Stimulated activated CD8-positive, alpha-beta memory T cell treated with anti-CD3 and anti-CD28 coated beads, Interleukin-12 subunit alpha, Interleukin-12 subunit beta, amount 100 ng/mL, for 24 hours (primary cell): ENCODE data around the gene ADAMTSL4.
"Not testable (repeated sequence)": the region's sequence is repeated elsewhere in the genome, so short reads cannot be mapped to it uniquely, and the experiment has no call there.

Experiments used
- DNase-seq: peaks from one replicate; pipeline ENCODE4 v3.0.0-alpha.2; 2020; ENCODE audit errors: extremely low read depth

Gene ADAMTSL4

DNA sequence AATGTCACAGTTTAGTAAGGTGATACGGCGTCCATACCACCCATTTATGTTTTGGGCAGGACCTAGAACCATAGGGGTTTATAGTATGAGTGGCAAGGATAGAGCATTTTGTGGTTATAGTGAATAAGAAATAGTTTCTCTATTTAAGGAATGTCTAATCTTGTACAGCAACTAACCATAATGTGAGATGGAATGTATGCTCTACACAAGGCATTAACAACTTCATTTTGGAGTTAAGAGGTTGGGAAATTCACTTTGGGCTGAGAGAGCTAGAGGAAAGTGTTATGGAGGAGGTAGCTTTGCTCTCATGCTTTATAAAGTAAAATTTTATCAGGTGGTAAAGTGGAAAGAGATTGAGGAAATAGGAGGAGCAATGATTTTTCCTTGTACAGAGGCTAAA lies 33.2 kb downstream of the ADAMTSL4 start:
- no peak for DNase-seq

DNA sequence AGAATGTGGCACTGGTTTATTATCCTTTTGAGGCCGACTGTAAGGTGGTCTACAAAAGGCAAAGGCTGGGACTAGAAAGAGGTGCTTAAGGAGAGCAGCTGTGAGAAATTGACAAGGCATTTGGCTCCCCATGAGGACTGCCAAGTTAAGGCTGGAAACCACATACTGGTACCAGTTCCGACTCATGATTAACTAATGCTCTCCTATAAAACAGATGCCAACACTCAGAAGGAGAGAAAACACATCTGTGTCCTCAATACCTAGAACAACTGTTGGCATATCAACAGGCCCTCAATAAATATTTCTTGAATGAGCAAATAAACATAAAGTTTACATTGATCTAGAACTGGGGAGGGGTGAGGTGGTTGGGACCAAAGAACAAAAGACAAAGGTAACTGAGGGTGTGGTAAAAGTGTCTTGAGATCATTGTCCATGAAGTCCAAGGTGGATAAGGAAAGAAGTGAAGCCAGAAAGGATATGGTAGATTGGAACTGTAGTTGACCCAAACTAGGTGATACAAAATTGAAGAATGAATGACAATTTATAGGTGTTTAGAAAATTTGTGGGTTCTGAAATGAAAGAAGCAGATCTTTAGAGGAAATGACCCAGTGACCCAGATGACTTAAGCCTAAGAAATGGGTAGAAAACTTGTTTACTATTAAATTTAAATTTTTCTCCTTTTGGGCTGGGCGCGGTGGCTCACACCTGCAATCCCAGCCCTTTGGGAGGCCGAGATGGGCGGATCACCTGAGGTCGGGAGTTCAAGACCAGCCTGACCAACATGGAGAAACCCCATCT lies 47.1 kb downstream of the ADAMTSL4 start:
- DNase-seq = no peak

DNA sequence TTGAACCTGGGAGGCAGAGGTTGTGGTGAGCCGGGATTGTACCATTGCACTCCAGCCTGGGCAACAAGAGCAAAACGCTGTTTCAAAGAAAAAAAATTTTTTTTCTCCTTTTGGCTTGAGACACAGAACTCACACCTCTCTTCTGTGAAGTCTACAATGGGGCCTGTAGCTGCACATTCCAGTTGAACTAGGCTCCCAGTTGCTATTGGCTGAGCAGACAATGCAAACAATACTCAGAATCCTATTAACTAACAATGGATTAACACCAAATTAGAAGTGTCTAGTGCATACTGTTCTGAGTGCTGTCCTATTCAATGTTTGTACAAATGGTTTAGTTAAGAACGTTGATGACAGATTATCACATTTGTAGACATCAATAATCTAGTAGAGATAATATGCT lies 47.8 kb downstream of the ADAMTSL4 start:
- no peak for DNase-seq

DNA sequence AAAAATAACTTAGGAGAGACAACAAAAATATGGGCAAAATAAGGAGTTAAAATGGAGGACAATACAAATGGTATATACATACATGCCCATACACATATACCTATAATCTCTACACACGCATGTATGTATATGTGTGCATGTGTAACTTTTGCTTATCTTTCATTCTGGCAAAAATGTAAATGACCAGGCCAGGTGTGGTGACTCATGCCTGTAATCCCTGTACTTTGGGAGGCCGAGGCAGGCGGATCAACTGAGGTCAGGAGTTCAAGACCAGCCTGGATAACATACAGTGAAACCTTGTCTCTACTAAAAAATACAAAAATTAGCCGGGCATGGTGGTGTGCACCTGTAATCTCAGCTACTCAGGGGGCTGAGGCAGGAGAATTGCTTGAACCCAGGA lies 49.1 kb downstream of the ADAMTSL4 start:
- not testable (repeated sequence) for DNase-seq

DNA sequence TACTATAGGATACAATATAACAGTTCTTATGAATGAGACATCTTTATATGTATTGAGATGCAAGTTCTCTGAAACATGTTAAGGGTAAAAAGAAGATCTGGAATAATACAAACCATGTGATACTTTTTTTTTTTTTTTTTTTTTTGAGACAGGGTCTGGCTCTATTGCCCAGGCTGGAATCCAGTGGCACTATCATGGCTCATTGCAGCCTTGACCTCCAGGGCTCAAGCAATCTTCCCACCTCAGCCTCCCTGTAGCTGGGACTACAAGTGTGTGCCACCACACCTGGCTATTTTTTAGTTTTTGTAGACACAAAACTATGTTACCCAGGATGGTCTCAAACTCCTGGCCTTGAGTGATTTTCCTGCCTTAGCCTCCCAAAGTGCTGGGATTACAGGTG lies 52.3 kb downstream of the ADAMTSL4 start:
- DNase-seq = no peak

DNA sequence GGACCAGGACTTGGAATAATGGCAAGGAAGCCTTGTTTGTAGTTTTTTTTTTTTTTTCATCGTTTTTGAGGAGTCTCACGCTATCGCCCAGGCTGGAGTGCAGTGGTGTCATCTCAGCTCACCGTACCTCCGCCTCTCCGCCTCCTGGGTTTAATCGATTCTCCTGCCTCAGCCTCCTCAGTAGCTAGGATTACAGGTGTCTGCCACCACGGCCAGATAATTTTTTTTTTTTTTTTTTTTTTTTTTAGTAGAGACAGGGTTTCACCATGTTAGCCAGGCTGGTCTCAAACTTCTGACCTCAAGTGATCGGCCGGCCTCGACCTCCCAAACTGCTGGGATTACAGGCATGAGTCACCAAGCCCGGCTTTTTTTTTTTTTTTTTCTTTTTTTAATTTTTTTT lies 53.2 kb downstream of the ADAMTSL4 start:
- DNase-seq = not testable (repeated sequence)

DNA sequence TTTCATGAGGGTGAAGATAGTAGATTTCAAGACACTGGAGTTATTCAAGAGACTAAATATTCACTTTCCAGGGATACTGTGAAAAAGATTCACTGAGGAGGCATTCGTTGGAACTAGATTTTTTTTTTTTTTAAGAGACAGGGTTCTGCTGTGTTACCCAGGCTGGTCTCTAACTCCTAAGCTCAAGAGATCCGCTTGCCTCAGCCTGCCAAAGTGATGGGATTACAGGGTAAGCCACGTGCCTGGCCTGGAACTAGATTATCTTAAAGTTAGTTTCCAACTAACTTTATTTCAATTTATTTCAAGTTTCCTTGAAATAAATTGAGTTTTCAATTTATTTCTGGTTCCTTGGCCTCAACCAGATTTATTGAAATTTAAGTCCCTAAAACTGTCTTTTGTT lies 54.5 kb downstream of the ADAMTSL4 start:
- no peak for DNase-seq

DNA sequence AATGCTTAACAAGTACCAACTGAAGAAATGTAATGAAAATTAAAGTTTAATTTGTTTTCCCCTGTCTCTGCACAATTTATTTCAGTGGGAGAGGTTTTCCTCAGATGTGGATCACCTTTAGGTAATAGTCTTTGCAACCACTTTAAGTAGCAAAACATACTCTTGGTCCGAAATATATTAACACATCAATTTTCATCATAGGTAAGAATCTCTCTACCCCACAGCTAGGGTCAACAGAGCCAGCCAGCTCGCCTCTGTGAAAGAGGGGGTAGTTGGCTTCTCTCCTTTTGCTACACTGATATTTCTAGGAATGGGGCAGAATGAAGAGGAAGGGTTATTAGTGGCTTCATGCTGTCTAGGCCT lies 55.0 kb downstream of the ADAMTSL4 start:
- DNase-seq = no peak

DNA sequence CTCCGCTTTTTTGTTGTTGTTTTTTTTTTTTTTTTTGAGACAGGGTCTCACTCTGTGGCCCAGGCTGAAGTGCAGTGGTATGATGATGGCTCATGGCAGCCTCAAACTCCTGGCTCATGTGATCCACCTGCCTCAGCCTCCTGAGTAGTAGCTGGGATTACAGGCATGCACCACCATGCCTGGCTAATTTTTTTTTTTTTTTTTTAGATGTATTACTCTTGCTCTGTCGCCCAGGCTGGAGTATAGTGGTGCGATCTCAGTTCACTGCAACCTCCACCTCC lies 56.2 kb downstream of the ADAMTSL4 start:
- not testable (repeated sequence) for DNase-seq

DNA sequence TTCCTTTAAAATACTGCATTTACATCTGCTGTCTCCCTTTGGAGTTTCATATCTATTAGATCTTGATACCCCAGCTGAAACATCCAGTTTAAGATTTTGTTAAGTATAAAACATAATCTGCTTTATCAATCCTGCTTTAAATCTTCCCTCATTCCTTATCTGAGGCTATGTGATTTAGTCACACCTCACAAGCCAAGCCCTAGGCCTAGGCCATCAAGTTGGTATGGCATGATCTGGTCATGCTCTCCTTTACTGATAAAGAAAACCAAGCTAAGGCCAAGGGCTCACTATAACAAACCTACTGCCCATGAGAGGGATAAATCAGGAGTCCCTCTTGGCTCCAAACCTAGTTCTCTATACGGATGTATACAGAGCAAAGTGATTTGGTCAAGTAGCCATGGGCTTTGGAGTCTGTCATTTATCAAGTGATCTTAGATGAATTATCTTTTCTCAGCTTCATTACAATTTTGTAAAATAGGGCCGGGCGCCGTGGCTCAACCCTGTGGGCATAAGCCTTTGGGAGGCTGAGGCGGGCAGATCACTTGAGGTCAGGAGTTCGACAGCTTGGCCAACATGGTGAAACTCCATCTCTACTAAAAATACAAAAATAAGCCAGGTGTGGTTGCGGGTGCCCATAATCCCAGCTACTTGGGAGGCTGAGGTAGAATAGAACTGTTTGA lies 57.4 kb downstream of the ADAMTSL4 start:
- DNase-seq = no peak

DNA sequence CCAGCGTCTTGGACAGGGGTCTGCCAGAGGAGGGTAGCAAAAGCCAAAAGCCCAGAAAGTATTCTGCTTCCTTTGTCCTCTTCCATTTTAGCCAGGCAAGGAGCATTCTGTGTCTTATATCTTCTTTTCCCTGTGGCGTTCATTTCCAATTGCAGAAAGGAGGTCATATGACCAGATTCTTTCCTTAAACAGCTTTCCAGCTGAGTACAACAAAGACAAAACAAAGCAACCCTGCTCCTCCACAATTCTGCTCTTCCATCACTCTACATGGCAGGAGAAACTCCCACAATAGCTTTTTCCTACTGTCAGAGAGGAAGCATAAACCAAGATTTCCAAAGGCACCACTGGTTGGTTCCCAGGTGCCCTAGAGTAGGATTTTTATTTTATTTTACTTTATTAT lies 60.5 kb downstream of the ADAMTSL4 start:
- no peak for DNase-seq
